GM21825 (cell line): ENCODE measurements around the gene TEX54.
"Not testable (repeated sequence)": the region's sequence is repeated elsewhere in the genome, so short reads cannot be mapped to it uniquely, and the experiment has no call there.

Experiments used
- ATAC-seq: cut with Tn5 transposase; IDR thresholded peaks from one replicate; pipeline ENCODE4 v1.9.1; 2021; ENCODE audit warnings: mild to moderate bottlenecking, moderate library complexity; ENCODE audit not compliant: unreplicated experiment

The TEX54 gene

GRCh38 chr11:62832336-62833234, at the start of gene TEX54:
TEX54 (minus strand) TSS chr11:62832841.
- peak; percentile 7 for ATAC-seq

DNA sequence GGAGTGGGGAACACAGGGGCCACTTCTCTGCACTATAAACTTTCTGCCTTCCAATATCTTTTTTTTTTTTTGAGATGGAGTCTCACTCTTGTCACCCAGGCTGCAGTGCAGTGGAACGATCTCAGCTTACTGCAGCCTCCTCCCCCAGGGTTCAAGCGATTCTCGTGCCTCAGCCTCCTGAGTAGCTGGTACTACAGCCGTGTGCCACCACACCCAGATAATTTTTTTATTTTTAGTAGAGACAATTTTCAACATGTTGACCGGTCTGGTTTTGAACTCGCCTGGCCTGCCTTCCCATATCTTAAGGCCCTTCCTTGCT, 49.7 kb upstream of the TEX54 start:
- no peak for ATAC-seq

DNA sequence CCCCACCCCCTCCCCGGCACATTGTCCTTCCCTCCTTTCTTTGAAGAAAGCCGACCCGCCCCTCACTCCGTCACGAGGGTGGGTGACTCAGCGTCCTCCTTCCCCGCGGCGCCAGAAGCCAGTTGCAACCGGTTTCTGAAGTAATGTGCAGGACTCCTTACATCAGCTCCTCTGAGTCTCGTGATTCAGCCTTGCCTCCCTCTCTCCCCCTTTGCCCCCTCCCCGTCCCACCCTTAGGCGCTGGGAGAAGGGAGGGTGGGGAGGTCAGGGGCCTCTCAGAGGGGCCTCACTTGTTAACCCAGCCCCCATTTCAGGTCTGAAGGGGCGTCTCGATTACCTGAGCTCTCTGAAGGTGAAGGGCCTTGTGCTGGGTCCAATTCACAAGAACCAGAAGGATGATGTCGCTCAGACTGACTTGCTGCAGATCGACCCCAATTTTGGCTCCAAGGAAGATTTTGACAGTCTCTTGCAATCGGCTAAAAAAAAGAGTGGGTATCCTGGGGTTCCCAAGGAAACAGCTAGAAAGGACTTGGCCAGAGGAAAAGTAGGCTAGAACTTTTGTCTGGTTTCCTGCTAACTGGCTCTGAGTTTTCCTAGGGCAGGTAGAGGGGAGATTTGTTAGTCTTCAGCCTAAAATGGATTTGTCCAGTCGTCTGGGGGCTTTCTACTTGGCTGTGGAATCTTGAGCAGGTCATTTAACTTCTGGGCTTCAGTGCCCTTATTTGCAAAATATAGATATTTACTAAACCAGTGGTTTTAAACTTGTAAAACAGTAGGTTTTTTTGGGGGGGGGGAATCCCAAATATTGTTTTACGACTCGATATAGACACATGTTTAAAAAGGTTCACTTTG, 49.2 kb upstream of the TEX54 start:
- ATAC-seq, result peak; percentile 43

GRCh38 chr11:62880803-62881578, 48.4 kb upstream of the TEX54 start, which contains the start of gene SLC3A2:
SLC3A2 (plus strand) TSS chr11:62880896; CDS start chr11:62881024, 128 bp downstream.
- ATAC-seq, result peak; percentile 61

GRCh38 chr11:62880231-62880802, 47.7 kb upstream of the TEX54 start:
- peak; percentile 29 for ATAC-seq

DNA sequence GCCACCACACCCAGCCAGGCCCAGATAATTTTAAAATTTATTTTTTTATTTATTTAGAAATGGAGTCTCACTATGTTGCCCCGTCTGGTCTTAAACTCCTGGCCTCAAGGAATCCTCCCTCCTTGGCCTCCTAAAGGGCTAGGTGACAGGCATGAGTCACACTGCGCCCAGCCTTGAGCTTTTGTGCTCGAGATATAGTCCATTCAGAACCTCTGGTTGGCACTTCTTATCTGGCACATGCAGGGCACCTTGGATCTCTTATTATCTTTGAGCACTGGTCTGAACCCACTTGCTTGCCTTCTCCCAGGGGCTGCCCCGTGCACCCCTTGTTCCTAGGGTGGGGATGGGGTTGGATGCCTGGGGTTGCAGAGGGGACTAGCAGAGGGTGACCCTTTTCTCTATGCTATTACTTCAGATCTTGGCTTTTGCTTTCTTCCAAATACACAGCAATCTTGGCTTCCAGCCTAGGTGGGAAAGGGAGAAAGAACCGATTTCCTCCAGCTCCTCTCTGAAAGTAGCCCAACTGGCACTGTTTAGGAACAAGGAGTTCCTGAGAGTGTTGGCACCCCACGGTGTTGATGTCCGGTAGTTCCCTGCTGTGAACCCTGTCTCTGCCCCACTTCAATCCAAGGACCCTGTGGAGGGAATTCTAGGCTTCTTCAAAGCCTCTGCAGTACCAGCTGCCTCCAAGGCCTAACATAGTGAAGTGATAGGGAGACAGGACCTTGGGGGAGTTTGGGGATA, 46.8 kb upstream of the TEX54 start:
- ATAC-seq, result no peak

DNA sequence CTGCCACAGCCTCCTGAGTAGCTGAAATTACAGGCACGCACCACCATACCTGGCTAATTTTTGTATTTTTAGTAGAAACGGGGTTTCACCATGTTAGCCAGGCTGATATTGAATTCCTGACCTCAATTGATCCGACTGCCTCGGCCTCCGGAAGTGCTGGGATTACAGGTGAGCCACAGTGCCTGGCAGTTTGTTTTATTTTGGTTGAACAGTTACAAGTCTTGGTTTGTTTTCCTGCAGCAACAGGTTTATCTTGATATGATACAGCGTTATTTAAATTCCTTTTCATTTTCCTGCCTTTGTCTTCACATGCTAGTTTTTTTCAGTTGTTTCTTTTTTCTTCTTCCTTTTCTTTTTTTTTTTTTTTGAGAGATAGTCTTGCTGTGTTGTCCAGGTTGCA, 44.1 kb upstream of the TEX54 start:
- ATAC-seq, result no peak

DNA sequence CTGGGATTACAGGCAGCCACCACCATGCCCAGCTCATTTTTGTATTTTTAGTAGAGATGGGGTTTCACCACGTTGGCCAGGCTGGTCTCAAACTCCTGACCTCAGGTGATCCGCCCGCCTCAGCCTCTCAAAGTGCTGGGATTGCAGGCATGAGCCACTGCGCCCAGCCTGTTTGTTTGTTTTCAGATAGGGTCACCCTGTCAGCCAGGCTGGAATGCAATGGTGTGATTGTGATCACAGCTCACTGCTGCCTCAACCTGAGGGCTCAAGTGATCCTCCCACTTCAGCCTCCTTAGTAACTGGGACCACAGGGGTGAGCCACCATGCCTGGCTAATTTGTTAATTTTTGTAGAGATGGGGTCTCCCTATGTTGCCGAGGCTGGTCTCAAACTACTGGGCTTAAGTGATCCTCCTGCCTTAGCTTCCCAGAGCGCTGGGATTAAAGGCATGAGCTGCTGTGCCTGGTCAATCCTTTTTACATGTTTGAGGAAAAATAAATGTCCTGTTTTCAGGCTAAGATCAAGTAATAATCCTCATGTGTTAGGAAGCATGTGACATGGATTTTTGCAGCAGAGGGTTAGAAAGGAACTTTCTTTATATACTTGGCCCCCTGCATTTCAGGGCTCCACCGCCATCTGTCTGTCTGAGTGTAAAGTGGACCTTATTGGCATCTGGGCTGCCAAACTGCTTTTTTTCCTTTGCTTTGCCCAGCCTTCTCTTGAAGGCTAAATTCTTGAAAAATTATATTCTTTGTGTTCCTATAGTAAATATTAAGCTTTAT, 43.2 kb upstream of the TEX54 start:
- no peak for ATAC-seq

- ATAC-seq, result no peak
Measured at GRCh38 chr11:62874851-62875250, 42.2 kb upstream of the TEX54 start.

DNA sequence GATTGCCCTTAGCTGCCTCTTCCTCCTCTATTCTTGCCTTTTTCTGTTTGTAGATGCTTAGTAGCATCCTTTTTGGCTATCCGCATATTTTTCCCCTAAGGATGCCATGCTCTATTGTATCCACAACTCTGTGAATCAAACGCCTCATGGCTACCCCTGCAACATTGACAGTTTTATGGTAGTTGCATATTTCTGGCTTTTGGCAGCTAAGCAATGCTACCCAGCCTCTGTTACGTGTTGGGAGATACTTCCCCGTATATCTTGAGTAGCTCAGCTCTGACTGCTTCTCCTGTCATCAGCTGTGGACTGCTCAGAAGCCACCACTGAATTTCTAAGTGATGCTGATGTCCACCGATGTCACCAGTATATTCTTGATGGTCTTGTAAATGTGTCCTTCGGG, 33.0 kb upstream of the TEX54 start:
- no peak for ATAC-seq

DNA sequence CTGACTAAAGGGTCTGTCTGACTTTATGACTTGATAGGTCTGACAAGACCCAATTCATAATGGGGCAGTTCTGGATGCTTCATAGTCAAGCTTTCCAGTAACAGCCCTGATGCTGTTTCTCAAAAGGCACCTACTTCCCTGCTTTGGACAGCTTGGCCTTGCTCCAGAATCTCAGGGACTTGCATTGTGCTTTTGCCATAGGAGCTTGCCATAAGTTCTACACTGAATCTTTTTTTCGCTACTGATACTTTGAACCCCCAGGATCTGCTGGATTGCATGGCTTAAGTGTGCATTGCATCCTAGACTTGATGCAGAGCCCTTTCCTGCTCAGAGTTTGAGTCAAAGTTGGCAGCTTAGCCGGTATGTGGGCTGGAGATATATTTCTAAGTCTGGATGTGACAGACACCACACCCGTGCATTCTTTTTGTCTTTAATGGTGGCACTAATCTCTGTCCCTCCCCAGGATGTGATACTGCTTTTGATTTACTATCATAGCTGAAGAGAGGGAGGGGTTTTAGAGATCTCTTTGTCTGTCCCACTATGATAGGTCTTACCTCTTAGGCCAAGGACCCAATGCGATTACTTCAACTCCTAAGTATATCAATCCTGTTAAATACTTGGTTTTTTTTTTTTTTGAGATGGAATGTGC, 31.2 kb upstream of the TEX54 start:
- ATAC-seq, result no peak

GRCh38 chr11:62861564-62862192, 29.0 kb upstream of the TEX54 start:
- ATAC-seq, result not testable (repeated sequence)

GRCh38 chr11:62860835-62861563, 28.4 kb upstream of the TEX54 start:
- no peak for ATAC-seq

GRCh38 chr11:62859281-62859703, 26.7 kb upstream of the TEX54 start:
- ATAC-seq, result not testable (repeated sequence)

GRCh38 chr11:62858201-62858600, 25.6 kb upstream of the TEX54 start:
- no peak for ATAC-seq

DNA sequence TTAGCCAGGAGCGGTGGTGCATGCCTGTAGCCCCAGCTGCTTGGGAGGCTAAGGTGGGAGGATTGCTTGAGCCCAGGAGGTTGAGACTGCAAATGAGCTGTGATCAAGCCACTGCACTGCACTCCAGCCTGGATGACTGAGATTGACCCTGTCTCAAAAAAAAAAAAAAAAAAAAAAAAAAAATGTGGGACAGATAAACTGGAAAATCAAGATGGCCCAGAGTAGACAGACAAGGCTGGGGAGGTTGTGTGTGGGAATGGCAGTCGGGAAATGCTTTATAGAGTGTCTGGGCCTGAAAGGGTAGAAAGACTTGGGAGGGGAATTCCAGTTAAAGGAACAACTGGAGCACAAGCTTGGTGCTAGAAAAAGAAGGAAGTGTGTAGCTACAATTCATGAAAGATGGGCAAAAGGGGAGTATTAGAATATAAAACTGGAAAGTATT, 24.9 kb upstream of the TEX54 start:
- ATAC-seq, result no peak

- peak; percentile 11 for ATAC-seq
Measured at GRCh38 chr11:62856333-62856895, 23.8 kb upstream of the TEX54 start.
